ENCODE results near the gene MRPL10. TPM values are rescaled to one million over a fixed set of nuclear protein-coding genes. Genes with fewer than 3 reads are reported as not detected.

Gene MRPL10
- total RNA-seq, 1 experiment from 2014 or later = 112 TPM

- H2AFZ ChIP-seq (ENCODE audit: low read depth, low read length, poor library complexity, severe bottlenecking) = no peak overlapping the region
- H3K4me1 ChIP-seq (ENCODE audit: control insufficient read depth in 1 of 2, insufficient read depth in 2 of 2, low read length in 2 of 2) = peaks cover 25 to 32% of the 10 kb centered on the region in 2 experiments
- H3K79me2 ChIP-seq (ENCODE audit: insufficient read depth, low read length) = no peaks in the 10 kb centered on the region
- TF ChIP-seq CEBPB (IDR thresholded peaks at IDR 0.05; ENCODE audit: low read depth) (no peak), ZNF274 (IDR thresholded peaks at IDR 0.05; ENCODE audit: low read depth, low read length) (no peak), TCF7L2 (IDR thresholded peaks at IDR 0.05; ENCODE audit: borderline replicate concordance, extremely low read depth, insufficient read depth, insufficient read length) (no peak), EGR1 (IDR thresholded peaks at IDR 0.05; ENCODE audit: low read depth) (no peak), REST (IDR thresholded peaks at IDR 0.05; ENCODE audit: low read depth) (no peak), ZFX (IDR thresholded peaks at IDR 0.05) (no peak), MAX (IDR thresholded peaks at IDR 0.05) (no peak), JUND (IDR thresholded peaks at IDR 0.05) (no peak), ELF1 (IDR thresholded peaks at IDR 0.05; ENCODE audit: borderline replicate concordance, low read depth) (no peak), RAD21 (IDR thresholded peaks at IDR 0.05; ENCODE audit: low read depth) (no peak), EZH2 (IDR thresholded peaks at IDR 0.05) (no peak), CTCF (IDR thresholded peaks at IDR 0.05 in 2 of 3, conservative IDR thresholded peaks at IDR 0.05 in 1 of 3; ENCODE audit: borderline replicate concordance in 1 of 3, insufficient read depth in 1 of 3, low read depth in 2 of 3, low read length in 2 of 3) (no peak), CBX3 (IDR thresholded peaks at IDR 0.05; ENCODE audit: low read depth) (no peak), ATF3 (IDR thresholded peaks at IDR 0.05) (no peak), EZH2phosphoT487 (IDR thresholded peaks at IDR 0.05; ENCODE audit: borderline replicate concordance) (no peak), YY1 (IDR thresholded peaks at IDR 0.05; ENCODE audit: extremely low read depth, insufficient replicate concordance, low read depth, low read length) (no peak), FOSL1 (IDR thresholded peaks at IDR 0.05; ENCODE audit: low read depth) (no peak)
- intact Hi-C loops (cut with micrococcal nuclease) = no loop called here
- H3K27me3 ChIP-seq (ENCODE audit: insufficient read depth, low read length) = peaks cover 7% of the 10 kb centered on the region; the same call in 1 of the 2 replicates
- POLR2A ChIA-PET = no interaction called here
- no peaks in the 10 kb centered on the region for H4K20me1 ChIP-seq (ENCODE audit: insufficient read depth)
- RAD21 ChIA-PET (ENCODE audit: low non-redundant PET in 1 of 2, low total read pairs in 2 of 2, uncharacterized antibody in 2 of 2, unreplicated experiment in 2 of 2) = no interaction called here
- no peaks in the 10 kb centered on the region for H3K9me2 ChIP-seq (ENCODE audit: insufficient read depth)
- H3K27ac ChIP-seq (ENCODE audit: low read depth, low read length) = no peak overlapping the region
- no TSS peak for BruUV-seq (replicated peaks)
- H3K9me3 ChIP-seq (ENCODE audit: control insufficient read depth in 1 of 2, insufficient read depth in 1 of 2, low read depth in 1 of 2, low read length in 2 of 2) = no peaks in the 10 kb centered on the region
- H3K4me2 ChIP-seq (ENCODE audit: low read length) = no peak overlapping the region
- DNase-seq (ENCODE audit: low read depth, low spot score) (no peak), ATAC-seq (no peak)
- peaks cover 11% of the 10 kb centered on the region in 2 experiments; a peak in 2 of 4 replicates for H3K36me3 ChIP-seq (ENCODE audit: control insufficient read depth in 1 of 2, insufficient read depth in 2 of 2, low read length in 2 of 2)
- no peak overlapping the region for H3K4me3 ChIP-seq (replicated peaks in 1 of 2; ENCODE audit: low read depth in 1 of 2, low read length in 2 of 2)
- H3K9ac ChIP-seq (ENCODE audit: low read length) = no peak overlapping the region
- CTCF ChIA-PET = no interaction called here
Measured at GRCh38 chr17:47808036-47808829, 23.1 kb downstream of the MRPL10 start.

Data from HCT116 (cell line).